Tibial nerve (tissue), 3 donors: Measurements from ENCODE around the gene TUBGCP5.
"Not testable (repeated sequence)": the region's sequence is repeated elsewhere in the genome, so short reads cannot be mapped to it uniquely, and the experiment has no call there.

Experiments used
- CTCF ChIP-seq, 5 experiments: fragments of 200-600 bp in 3 of 5; fragments of 450-650 bp in 2 of 5; sonication (generic) in 3 of 5; IDR thresholded peaks; one replicate each; pipeline ENCODE4 v1.5.1; 2016 to 2019; ENCODE audit warnings: antibody characterized with exemption in 5 of 5, mild to moderate bottlenecking in 3 of 5, moderate library complexity in 2 of 5
- POLR2A ChIP-seq, 2 donors: fragments of 450-650 bp; IDR thresholded peaks; one replicate each; pipeline ENCODE4 v1.6.1; 2017; ENCODE audit warnings: antibody characterized with exemption in 2 of 2, mild to moderate bottlenecking in 2 of 2, moderate library complexity in 2 of 2

GRCh38 chr15:23012616-23013015 is 26.8 kb downstream of the TUBGCP5 start:
- not testable (repeated sequence) for TF ChIP-seq CTCF, POLR2A (IDR thresholded peaks at IDR 0.05)
